ENCODE measurements around the gene SSBP4.
"Not testable (repeated sequence)": the region's sequence is repeated elsewhere in the genome, so short reads cannot be mapped to it uniquely, and the experiment has no call there.

SSBP4 gene

DNA sequence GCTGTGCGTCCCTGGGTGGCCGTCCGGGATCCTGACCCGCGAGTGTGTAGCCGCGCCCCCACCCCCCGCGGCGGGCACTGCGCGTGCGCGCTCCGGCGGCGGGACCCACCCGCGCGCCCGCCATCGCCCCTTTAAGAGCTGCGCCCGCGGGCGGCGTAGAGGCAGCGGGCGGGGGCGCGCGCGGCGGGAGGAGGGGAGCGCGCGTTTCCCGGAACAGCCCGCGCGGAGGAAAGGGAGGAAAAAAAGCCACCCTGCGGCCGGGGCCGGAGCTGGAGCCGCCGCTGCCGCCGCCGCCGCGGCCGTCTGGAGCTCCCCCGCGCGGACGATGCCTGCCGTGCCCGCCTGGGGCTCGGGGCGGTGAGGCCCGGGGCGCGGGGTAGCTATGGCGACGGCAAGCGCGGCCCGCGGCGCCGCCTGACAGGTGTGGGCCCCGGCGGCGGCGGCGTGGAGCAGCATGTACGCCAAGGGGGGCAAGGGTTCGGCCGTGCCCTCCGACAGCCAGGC is at the start of gene SSBP4:
Gene SSBP4 (plus strand): TSS at position 204 of the 504 bp plus-strand sequence. CDS start 251 bp downstream, at position 455.
- DNase-seq (ENCODE audit: low read depth in 2 of 2) = peak in 1 of 2 donors; percentile 58

DNA sequence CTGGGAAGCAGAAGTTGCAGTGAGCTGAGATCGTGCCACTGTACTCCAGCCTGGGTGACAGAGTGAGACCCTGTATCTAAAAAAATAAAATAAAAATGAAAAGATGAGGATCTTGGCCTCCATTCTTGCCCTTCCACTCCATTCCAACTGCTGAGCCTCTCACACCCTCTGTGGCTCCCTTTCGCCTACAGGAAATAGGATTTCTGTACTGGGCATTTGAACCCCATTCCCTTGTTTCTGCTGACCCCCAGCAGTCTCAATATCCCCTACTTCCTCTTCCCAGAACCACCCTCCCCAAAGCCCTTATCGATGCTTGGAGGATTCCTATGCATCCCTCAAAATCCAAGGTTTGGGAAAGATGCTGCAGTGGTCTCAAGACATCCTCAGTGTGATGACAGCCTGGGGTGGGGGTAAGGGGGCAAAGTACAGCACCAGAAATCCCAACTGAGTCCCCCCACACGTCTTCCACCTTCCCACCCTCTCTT is 45.7 kb upstream of the SSBP4 start:
- no peak for DNase-seq (ENCODE audit: low read depth in 2 of 2)

DNA sequence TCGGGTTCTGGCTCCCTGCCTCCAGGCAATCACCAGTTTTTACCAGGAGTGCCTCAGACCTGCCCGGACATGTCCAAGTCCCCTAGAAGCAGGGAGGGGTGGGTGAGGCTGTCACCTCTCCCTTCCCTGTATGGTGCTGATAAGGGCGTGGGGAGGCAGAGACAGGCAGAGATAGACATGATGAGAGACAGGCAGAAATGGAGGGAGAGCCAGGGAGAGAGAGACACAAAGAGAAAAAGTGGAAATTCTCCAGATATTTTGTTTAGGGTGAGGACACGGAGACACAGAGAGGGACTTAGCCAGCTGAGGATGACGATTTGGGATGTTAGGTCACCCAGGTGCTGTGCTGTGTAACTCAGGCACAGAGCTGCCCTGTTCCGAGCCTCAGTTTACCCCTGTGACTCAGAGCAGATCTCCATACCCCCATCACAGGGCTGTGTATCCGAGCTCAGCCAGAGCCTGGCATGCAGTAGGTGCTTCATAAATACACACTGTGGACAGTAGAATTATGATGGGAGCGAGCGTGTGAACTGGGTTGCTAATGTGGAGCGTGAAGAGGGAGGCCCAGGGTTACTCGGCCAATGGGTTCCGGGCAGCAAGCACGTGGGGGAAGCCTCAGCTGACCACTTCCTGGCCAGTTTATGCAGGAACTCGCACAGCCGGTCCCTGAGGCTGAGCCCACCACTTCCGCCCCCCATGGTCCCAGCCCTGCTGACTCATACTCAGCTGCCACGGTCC is 45.1 kb upstream of the SSBP4 start:
- peak in 1 of 2 donors; percentile 25 for DNase-seq (ENCODE audit: low read depth in 2 of 2)

DNA sequence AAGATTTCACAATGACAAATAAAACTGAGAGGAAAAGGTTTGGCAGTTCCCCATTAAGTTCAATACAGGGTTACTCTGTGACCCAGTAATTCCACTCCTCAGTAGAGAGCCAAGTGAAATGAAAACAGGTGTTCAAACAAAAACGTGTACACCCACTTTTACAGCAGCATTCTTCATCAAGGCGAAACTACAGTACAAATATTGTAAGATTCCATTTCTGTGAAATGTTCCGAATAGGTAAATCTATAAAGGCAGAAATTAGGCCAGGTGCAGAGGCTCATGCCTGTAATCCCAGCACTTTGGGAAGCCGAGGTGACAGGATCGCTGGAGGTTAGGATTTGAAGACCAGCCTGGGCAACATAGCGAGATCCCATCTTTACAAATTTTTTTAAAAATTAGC is 42.2 kb upstream of the SSBP4 start:
- no peak for DNase-seq (ENCODE audit: low read depth in 2 of 2)

DNA sequence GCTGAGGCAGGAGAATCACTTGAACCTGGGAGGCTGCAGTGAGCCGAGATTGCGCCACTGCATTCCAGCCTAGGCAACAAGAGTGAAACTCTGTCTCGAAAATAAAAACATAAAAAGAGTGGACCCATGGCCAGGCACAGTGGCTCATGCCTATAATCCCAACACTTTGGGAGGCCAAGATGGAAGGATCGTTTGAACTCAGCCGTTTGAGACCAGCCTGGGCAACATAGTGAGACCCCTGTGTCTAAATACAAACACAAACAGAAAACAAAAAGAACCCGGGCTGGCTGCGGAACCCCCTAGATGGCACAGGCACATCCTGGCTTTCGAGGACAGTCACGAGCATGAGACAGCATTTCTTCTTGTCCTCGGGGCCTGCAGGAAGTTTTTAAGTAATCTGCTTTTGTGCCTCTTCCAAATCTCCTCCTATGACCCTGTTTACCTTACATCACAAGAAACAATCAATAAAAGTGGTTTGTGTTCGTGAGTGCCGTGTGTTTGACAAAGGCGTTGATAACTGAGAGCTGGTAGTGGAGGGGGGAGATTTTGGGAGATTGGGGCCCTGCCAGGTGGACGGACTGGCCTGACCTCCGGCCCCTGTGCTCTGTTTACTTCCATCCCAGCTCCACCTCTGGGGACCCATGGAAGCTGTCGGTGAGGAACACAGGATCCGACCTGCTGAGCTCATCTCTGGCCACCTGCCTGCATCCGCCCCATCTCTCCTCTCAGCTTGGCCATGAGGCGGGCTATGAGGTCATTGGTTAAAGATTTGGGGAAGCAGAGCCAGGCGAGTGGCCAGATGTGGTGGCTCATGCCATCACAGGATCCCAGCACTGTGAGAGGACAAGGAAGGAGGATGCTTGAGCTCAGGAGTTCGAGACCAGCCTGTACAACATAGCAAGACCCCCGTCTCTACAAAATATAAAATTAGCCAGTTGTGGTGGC is 39.1 kb upstream of the SSBP4 start:
- DNase-seq (ENCODE audit: low read depth in 2 of 2) = no peak

DNA sequence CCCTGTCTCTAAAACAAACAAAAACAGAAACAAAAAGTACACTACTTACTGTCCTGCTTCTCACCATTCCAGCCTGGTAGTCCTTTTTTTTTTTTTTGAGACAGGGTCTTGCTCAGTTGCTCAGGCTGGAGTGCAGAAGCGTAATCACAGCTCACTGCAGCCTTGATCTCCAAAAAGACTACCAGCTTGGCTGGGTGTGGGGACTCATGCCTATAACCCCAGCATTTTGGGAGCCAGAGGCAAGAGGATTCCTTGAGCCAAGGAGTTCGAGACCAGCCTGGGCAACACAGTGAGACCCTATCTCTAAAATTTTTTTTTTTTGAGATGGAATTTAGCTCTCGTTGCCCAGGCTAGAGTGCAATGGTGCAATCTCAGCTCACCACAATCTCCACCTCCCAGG is 38.4 kb upstream of the SSBP4 start:
- DNase-seq (ENCODE audit: low read depth in 2 of 2) = no peak

DNA sequence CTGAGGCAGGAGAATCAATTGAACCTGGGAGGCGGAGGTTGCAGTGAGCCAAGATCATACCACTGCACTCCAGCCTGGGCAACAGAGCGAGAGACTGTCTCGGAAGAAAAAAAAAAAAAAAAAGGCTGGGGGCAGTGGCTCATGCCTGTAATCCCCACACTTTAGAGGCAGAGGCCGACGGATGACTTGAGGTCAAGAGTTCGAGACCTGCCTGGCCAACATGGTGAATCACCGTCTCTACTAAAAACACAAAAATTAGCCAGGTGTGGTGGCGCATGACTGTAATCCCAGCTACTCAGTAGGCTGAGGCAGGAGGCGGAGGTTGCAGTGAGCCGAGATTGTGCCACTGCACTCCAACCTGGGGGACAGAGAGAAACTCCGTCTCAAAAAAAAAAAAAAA is 35.6 kb upstream of the SSBP4 start:
- not testable (repeated sequence) for DNase-seq (ENCODE audit: low read depth in 2 of 2)

DNA sequence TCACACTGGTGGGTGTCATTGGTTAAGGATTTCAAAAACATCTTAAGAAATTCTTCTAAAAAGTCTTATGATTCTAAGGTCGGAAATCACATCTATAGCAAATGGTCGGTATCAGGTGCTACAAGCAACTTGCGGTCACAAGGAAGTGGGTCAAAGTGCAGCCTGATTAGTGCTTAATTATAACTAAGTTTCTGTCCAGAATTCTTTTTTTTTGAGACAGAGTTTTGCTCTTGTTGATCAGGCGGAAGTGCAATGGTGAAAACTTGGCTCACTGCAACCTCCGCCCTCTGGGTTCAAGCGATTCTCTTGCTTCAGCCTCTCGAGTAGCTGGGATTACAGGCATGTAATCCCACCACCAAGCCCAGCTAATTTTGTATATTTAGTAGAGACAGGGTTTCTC is 34.4 kb upstream of the SSBP4 start:
- DNase-seq (ENCODE audit: low read depth in 2 of 2) = no peak

DNA sequence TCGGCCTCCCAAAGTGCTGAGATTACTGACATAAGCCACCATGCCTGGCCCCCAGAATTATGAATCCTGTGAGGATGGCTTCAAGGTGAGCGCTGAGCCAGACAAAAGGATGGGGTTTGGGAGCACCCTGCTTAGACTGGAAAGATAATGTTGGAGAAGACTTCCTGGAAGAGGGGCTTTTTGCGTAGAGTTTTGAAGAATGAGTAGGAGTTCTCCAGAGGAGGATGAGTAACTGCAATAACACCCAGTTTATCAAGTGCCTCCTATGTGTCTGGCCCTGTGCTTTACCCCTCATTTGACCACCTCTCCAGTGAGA is 33.9 kb upstream of the SSBP4 start:
- DNase-seq (ENCODE audit: low read depth in 2 of 2) = no peak

DNA sequence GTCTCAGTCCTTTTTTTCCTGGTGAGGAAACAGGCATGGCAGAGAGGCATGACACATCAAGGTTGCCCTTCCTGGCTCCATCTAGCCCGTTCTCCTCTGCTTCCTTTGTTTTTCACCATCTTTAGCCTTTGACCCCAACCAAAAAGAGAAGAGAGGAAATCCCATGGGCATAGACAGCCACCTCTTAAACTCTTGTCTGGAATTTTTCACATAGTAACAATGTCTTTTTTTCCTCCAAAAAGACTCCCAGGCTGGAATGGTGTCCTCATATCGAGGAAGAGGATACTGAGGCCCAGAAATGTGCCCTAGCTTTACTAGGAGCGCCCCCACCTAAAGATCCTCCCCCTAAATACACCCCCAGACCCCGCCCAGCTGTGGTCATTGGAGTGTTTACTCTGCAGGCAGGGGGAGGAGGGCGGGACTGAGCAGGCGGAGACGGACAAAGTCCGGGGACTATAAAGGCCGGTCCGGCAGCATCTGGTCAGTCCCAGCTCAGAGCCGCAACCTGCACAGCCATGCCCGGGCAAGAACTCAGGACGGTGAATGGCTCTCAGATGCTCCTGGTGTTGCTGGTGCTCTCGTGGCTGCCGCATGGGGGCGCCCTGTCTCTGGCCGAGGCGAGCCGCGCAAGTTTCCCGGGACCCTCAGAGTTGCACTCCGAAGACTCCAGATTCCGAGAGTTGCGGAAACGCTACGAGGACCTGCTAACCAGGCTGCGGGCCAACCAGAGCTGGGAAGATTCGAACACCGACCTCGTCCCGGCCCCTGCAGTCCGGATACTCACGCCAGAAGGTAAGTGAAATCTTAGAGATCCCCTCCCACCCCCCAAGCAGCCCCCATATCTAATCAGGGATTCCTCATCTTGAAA is 33.3 kb upstream of the SSBP4 start, which contains the start of gene GDF15:
Gene GDF15 (plus strand): TSS at position 484 of the 868 bp plus-strand sequence. CDS start 32 bp downstream, at position 516.
- no peak for DNase-seq (ENCODE audit: low read depth in 2 of 2)

DNA sequence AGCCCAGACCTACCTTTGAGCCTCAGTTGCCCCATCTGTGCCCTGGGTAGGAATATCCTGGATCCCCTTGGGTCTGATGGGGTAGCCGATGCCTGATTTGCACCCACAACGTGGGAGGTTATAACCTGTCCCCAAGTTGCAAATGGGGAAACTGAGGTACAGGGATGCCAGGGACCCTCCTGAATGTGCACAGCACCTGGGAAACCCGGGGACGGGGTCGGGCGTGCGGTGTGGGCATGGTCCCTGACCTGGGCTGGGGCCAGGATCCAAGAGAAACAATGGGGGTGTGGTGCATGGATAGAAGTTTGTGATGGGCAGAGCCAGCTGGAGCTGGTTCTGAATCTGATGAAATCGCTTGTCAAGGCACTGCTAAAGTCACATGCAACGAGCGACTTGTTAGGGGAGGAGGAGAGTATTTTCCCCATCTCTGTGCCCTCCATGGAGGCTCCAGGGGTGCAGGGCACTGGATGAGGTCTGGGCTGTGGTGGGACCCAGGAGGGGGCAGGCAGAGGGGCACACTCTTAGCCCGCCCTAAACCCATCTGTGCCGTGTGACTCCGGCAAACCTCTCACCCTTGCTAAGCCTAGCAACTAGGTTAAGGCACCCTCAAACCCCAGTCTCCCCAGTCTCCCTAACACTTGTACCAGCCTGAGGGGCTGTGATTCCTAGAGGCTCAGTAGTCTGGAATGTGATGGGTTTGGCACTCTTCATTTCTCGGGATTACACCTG is 32.5 kb upstream of the SSBP4 start:
- no peak for DNase-seq (ENCODE audit: low read depth in 2 of 2)

DNA sequence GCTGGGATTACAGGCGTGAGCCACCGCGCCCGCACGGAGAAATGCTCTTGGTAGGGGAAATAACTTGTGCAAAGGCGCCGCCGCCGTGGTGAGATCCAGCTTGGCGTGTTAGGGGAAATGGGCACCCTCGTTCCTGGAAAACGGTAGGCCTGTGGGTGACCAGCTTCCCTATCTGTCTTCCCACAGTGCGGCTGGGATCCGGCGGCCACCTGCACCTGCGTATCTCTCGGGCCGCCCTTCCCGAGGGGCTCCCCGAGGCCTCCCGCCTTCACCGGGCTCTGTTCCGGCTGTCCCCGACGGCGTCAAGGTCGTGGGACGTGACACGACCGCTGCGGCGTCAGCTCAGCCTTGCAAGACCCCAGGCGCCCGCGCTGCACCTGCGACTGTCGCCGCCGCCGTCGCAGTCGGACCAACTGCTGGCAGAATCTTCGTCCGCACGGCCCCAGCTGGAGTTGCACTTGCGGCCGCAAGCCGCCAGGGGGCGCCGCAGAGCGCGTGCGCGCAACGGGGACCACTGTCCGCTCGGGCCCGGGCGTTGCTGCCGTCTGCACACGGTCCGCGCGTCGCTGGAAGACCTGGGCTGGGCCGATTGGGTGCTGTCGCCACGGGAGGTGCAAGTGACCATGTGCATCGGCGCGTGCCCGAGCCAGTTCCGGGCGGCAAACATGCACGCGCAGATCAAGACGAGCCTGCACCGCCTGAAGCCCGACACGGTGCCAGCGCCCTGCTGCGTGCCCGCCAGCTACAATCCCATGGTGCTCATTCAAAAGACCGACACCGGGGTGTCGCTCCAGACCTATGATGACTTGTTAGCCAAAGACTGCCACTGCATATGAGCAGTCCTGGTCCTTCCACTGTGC is 30.9 kb upstream of the SSBP4 start:
- DNase-seq (ENCODE audit: low read depth in 2 of 2) = peak; percentile 61 to 71

DNA sequence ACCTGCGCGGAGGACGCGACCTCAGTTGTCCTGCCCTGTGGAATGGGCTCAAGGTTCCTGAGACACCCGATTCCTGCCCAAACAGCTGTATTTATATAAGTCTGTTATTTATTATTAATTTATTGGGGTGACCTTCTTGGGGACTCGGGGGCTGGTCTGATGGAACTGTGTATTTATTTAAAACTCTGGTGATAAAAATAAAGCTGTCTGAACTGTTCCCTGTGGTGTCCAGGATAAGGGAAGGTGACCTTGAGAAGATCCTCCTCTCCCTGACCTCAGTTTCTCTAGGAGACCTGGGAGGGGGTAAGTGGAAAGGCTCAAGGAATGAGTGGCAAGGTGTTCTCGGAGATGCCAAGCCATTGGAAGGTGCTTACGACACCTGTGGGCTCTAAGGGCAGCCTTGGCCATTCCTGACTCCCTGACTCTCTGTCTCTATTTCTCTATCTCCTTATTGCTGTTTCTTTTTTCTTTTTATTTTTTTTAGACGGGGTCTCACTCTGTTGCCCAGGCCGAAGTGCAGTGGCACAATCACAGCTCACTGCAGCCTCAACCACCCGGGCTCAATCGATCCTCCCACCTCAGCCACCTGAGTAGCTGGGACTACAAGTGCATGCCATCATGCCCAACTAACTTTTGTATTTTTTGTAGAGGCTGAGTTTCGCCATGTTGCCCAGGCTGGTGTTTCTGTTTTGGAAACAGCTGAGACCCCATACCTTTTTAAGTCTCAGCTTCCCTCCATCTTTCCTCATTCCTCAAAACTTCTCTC is 30.1 kb upstream of the SSBP4 start:
- no peak for DNase-seq (ENCODE audit: low read depth in 2 of 2)

DNA sequence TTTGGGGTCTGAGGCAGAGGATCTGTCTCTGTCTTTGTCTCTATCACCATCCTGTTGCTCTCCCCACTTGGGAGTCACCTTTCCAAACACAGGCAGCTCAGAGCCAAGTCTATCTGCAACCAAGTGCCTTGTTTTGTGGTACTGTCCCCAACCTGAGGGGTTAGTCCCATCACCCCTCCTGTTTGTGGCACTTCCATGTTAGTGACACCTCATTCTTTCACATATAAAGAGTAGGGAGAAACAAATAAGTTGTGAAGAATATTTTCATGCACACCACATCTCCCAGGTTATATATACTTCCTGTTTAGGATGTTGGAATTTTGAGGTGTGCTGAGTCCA is 29.5 kb upstream of the SSBP4 start:
- DNase-seq (ENCODE audit: low read depth in 2 of 2) = no peak

DNA sequence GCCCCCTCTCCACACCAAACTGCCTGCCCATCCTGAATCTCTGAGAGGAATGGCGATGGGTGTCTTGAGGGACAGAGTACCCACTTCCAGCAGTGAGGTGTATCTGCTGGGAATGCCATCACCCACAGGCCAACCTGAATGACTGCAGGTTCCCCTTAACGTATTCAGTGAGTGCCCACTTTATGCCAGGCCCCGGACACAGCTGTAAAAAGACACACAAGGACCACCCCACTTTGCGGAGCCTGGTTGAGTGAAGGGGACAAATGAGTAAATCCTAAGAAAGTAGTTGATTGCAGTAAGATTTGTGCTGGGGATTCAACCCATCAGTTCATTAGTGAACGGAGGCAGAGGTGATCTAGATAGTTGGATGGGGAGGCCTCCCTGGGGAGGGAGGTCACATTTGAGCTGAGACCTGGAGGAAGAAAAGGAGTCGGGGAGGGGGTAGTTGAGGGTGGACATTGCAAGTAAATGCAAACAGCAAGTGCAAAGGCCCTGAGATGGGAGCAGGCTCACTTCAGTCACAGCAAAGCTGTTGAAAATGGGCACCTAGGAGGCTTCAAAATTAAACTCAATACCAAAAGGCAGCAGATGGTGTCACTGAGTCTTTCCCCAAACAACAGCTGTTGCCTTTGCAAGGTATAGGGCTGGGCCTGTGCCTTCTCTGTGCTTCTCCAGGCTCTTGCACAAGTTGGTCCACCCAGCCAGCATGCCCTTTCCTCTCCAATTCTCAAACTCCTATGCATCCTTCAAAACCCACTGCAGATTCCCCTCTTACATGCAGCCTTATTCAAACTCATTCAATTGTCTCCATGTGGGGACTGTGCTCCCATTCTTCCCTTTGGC is 28.9 kb upstream of the SSBP4 start:
- DNase-seq (ENCODE audit: low read depth in 2 of 2) = no peak

DNA sequence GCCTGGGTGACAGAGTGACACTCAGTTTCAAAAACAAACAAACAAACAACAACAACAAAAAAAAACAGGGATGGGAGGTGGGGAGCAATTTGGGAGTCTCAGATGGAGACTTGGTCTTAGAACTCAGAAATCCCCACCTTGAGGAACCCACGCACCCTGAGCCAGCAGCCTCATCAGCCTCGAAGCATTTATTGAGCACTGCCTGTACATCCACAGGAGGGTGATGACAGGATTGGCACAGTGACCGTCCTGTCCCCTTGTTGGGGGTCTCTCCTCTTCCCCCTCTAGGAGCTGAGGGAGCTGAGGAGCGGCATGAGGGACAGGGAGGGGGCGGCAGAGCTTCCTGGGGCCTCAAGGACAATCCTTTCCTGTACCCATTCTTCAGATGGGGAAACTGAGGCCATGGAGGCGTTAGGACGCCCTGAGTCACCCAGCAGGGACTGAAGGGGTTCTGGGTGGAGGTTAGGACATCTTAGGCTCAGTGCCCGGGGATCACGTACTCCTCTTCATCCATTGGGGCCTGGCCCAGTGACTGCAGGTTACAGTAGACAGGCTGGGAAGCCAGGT is 27.6 kb upstream of the SSBP4 start:
- DNase-seq (ENCODE audit: low read depth in 2 of 2) = no peak

DNA sequence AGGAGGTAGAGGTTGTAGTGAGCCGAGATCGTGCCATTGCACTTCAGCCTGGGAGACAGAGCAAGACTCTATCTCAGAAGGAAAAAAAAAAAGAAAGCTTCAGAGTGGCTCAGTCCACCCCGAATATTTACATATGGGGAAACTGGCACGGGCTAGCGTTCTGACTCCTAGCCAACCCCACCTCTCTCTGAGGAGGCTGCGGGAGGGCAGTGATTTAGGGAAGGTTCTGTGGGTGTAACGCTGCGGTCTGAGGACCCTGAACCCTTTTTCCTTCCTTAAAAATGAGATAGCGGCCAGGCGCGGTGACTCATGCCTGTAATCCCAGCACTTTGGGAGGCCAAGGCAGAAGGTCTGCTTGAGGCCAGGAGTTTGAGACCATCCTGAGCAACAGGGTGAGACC is 26.8 kb upstream of the SSBP4 start:
- no peak for DNase-seq (ENCODE audit: low read depth in 2 of 2)

DNA sequence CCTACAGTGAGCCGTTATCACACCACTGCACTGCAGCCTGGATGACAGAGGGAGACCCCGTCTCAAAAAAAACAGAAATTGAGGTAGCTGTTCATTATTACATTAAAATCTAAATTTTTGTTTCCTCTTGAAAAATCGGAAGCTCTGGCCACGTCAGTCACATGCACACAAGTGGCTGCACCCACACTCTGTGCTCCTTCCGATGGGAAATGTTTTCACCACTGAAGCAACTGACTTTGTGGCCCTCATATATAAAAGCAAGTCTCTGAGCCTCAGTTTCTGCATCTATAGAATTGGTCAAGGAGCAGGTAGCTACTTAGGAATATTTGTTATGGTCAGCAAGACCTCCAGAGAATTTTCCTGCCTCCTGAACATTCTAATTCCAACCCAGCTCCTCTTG is 26.3 kb upstream of the SSBP4 start:
- DNase-seq (ENCODE audit: low read depth in 2 of 2) = no peak
